Parathyroid adenoma (tissue), 2 donors: ENCODE results near the gene MKX.

Experiments
- H2AFZ ChIP-seq: fragments of 300-600 bp; sonication (generic); one replicate; pipeline ENCODE4 v1.7.0; 2017; ENCODE audit warnings: antibody characterized with exemption, mild to moderate bottlenecking
- H3K27ac ChIP-seq: fragments of 300-600 bp; sonication (generic); one replicate; pipeline ENCODE4 v1.7.0; 2017
- H3K27me3 ChIP-seq: fragments of 300-600 bp; sonication (generic); one replicate; pipeline ENCODE4 v1.7.0; 2017; ENCODE audit warnings: low read length; ENCODE audit not compliant: control insufficient read depth, insufficient read depth
- H3K36me3 ChIP-seq: fragments of 300-600 bp; sonication (generic); one replicate; pipeline ENCODE4 v1.7.0; 2017; ENCODE audit warnings: low read length; ENCODE audit not compliant: control insufficient read depth, insufficient read depth
- H3K4me1 ChIP-seq: fragments of 300-600 bp; sonication (generic); one replicate; pipeline ENCODE4 v1.7.0; 2017; ENCODE audit warnings: control low read depth
- H3K4me2 ChIP-seq: fragments of 300-600 bp; sonication (generic); one replicate; pipeline ENCODE4 v1.7.0; 2017; ENCODE audit warnings: low read length
- H3K4me3 ChIP-seq: fragments of 300-600 bp; sonication (generic); one replicate; pipeline ENCODE4 v1.7.0; 2017; ENCODE audit warnings: low read depth, low read length
- H3K79me2 ChIP-seq: fragments of 300-600 bp; sonication (generic); one replicate; pipeline ENCODE4 v1.7.0; 2017; ENCODE audit warnings: control low read depth
- H3K9ac ChIP-seq: fragments of 300-600 bp; sonication (generic); one replicate; pipeline ENCODE4 v1.7.0; 2017; ENCODE audit warnings: mild to moderate bottlenecking
- H3K9me3 ChIP-seq: fragments of 300-600 bp; sonication (generic); one replicate; pipeline ENCODE4 v1.7.0; 2017; ENCODE audit warnings: low read length; ENCODE audit not compliant: control insufficient read depth
- TF ChIP-seq, protein P1 (sequence below): fragments of 300-600 bp; sonication (generic); IDR thresholded peaks from one replicate; pipeline ENCODE4 v1.7.0; 2017; ENCODE audit warnings: antibody characterized with exemption, mild to moderate bottlenecking
- donor health status: primary hyperparathyroidism.

The MKX gene

DNA sequence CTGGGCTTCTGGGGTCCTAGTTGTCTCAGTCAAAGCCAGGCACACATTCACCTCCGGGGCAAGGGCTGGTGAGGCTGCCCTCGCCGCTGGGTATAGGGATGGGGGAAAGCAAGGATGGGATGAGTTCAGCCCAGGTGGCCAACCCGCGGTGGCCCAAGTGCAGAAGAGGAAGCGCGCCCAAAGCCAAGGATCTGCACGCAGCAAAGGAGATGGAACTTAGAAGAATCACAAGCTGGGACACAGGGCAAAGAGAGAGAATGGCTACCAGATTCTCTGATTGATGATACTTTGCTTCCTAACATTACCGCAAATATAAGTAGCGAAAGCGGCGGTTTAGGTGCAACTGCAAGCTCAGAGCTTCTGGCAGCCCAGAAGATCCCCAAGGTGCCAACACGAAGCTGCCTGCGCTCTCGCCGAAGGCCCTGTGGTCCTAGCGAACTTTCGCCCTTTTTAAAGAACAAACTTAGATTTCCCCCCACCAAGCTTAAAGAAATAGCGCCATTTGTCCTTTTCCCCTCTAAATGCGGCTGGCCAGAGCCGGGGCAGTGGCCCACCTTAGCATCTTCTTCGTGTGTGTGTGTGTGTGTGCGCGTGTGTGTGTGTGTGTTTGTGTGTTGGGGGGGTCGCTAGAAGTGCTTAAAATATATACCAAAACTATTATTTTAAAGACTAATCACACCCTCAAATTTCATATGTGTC is 927 bp upstream of the MKX start:
- Histone ChIP-seq H3K79me2 (no peaks in the 10 kb centered on the region), H2AFZ (no peak overlapping the region), H3K4me2 (peak overlapping the region; percentile 60), H3K4me3 (peak overlapping the region; percentile 25), H3K4me1 (peaks cover 2% of the 10 kb centered on the region), H3K9me3 (no peaks in the 10 kb centered on the region), H3K9ac (no peak overlapping the region), H3K27me3 (peaks cover 16% of the 10 kb centered on the region), H3K27ac (no peak overlapping the region), H3K36me3 (no peaks in the 10 kb centered on the region)
- TF ChIP-seq, protein P1, sequence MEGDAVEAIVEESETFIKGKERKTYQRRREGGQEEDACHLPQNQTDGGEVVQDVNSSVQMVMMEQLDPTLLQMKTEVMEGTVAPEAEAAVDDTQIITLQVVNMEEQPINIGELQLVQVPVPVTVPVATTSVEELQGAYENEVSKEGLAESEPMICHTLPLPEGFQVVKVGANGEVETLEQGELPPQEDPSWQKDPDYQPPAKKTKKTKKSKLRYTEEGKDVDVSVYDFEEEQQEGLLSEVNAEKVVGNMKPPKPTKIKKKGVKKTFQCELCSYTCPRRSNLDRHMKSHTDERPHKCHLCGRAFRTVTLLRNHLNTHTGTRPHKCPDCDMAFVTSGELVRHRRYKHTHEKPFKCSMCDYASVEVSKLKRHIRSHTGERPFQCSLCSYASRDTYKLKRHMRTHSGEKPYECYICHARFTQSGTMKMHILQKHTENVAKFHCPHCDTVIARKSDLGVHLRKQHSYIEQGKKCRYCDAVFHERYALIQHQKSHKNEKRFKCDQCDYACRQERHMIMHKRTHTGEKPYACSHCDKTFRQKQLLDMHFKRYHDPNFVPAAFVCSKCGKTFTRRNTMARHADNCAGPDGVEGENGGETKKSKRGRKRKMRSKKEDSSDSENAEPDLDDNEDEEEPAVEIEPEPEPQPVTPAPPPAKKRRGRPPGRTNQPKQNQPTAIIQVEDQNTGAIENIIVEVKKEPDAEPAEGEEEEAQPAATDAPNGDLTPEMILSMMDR, result no peak

DNA sequence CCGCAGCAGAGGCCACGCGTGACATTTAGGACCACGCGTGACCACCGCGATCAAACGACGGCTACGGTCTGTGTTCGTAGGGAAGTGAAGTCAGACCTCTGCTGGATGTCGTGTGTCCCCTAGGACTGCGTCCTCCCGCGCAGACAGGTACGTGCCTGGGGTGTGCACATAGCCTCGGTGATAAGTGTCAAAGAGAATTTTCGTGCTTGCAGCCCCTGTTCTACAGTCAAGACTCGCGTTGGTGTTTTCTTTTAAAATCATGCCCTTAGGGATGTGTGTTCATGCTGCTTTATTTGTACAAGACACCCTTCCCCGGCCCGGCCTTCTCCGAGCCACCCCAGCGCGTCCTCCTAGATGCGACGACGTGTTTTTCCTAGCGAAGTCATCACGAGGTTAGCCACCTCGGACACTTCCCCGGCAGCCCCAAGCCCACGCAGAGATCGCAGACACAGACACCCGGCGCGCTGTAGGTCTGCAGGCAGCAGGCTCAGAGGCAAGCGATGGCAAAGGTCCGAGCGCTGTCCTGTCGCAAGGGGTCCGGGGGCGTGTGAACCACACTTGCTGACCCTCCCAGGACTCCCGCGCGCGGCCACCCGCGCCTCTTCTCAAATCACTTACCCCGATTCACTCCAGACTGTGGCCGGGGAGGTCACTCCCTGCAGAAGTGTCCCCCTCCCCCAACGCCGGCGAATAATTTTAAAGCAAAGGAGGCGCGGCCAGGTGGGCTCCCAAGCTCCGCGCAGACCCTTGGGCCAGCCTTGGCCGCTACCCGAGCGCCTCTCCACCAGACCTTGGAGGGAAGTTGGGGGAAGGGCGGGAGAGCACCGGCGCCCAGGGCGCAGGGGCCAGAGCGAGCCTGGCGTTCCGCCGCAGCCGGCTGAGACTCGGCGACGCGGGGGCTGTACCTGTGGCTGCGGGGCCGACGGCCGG is 552 bp downstream of the MKX start:
- H3K9me3 ChIP-seq, result no peaks in the 10 kb centered on the region
- peak overlapping the region; percentile 25 for H3K4me3 ChIP-seq
- no peaks in the 10 kb centered on the region for H3K79me2 ChIP-seq
- H3K4me2 ChIP-seq, result peak overlapping the region; percentile 78
- peaks cover 2% of the 10 kb centered on the region for H3K4me1 ChIP-seq
- H3K36me3 ChIP-seq, result no peaks in the 10 kb centered on the region
- TF ChIP-seq, protein P1, result no peak
- no peak overlapping the region for H3K9ac ChIP-seq
- no peak overlapping the region for H3K27ac ChIP-seq
- peaks cover 16% of the 10 kb centered on the region for H3K27me3 ChIP-seq
- H2AFZ ChIP-seq, result peak overlapping the region; percentile 61

GRCh38 chr10:27743877-27744801 is 1.5 kb downstream of the MKX start:
- H3K27ac ChIP-seq, result no peak overlapping the region
- no peaks in the 10 kb centered on the region for H3K79me2 ChIP-seq
- peak overlapping the region; percentile 78 for H3K4me2 ChIP-seq
- TF ChIP-seq, protein P1, result no peak
- H3K4me1 ChIP-seq, result peaks cover 2% of the 10 kb centered on the region
- no peak overlapping the region for H3K9ac ChIP-seq
- peak overlapping the region; percentile 52 for H3K4me3 ChIP-seq
- H3K36me3 ChIP-seq, result no peaks in the 10 kb centered on the region
- peaks cover 16% of the 10 kb centered on the region for H3K27me3 ChIP-seq
- peak overlapping the region; percentile 92 for H2AFZ ChIP-seq
- no peaks in the 10 kb centered on the region for H3K9me3 ChIP-seq

DNA sequence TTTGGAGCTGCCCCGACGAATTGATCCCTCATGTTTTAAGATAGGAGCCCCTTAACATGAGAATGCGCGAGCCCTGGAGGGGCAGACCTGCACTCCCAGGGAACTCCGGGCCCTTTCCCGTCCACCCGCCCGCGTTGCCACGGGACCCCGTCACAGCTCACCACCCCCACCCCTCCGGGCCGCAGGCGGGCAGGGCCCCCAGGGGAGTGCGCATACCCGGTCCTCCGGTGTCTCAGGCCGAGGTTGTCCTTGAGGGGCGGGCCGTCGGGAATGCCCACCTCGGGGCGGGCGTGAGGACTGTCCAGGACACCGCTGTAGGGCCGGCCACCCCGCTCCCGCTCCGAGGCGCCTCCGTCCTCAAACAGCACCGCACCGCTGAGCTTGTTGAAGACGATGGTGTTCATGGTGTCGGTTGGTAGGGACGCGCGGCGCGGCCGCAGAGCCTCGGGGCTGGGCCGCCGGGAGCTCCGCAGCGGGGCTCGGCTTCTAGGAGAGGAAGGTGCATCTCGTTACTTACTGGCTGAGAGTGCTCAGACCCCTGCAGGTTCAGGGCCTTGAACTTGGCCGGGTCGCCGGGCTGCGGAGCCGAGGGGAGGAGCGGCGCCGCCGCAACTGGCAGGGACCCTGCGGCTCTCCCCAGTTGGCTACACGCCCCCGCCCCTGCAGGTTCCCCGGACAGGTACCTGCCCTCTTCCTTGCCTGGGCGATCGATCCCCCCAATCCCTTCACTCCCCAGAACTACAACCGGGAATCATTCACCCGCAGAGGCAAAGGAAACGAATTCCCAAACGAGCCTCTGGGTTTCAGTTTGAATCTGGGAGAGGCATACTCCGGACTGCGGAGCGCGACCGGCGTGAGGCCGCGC is 2.4 kb downstream of the MKX start:
- no peak overlapping the region for H3K9ac ChIP-seq
- H3K4me3 ChIP-seq, result peak overlapping the region; percentile 52
- peaks cover 2% of the 10 kb centered on the region for H3K4me1 ChIP-seq
- H3K79me2 ChIP-seq, result no peaks in the 10 kb centered on the region
- H3K27ac ChIP-seq, result no peak overlapping the region
- H2AFZ ChIP-seq, result peak overlapping the region; percentile 92
- H3K27me3 ChIP-seq, result peaks cover 16% of the 10 kb centered on the region
- TF ChIP-seq, protein P1, result no peak
- H3K36me3 ChIP-seq, result no peaks in the 10 kb centered on the region
- H3K9me3 ChIP-seq, result no peaks in the 10 kb centered on the region
- H3K4me2 ChIP-seq, result peak overlapping the region; percentile 78
